ENCODE data around the gene RND2.

RND2 gene

DNA sequence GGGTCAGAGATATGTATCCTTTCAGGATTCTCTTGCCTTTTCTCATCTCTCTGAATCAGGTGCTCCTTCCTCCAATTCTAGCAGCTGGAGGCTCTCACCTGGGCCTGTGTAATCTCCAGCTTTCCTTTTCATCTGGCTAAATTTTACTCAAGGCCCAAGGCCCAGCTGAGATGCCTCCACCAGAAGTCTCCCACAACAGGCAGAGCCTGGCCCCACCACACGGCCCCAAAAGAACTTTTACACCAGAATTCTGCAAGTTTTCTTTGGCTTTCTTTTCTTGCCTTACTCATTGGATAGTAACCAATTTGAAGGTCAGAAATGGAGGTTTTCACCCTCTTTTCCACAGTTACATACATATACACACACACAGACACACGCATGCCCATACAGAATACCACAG lies 14.6 kb downstream of the RND2 start:
- Histone ChIP-seq H3K27me3 (ENCODE audit: insufficient read depth, low read length, poor library complexity) (no peaks in the 10 kb centered on the region), H3K9ac (ENCODE audit: low read depth, low read length) (no peak overlapping the region), H3K4me2 (ENCODE audit: insufficient read depth, low read length) (no peak overlapping the region), H3K27ac (ENCODE audit: low read length) (no peak overlapping the region), H3K4me1 (ENCODE audit: insufficient read depth, low read length) (no peaks in the 10 kb centered on the region), H4K20me1 (ENCODE audit: insufficient read depth, low read length) (no peaks in the 10 kb centered on the region), H3K36me3 (ENCODE audit: insufficient read depth, low read length) (peaks cover 17% of the 10 kb centered on the region), H2AFZ (ENCODE audit: low read depth, low read length) (no peak overlapping the region), H3K4me3 (ENCODE audit: low read depth in 1 of 2, low read length in 2 of 2) (no peak overlapping the region), H3K79me2 (ENCODE audit: insufficient read depth, low read length) (no peaks in the 10 kb centered on the region), H3K9me3 (ENCODE audit: insufficient read depth, low read length, severe bottlenecking) (no peaks in the 10 kb centered on the region)
- TF ChIP-seq, protein P1, sequence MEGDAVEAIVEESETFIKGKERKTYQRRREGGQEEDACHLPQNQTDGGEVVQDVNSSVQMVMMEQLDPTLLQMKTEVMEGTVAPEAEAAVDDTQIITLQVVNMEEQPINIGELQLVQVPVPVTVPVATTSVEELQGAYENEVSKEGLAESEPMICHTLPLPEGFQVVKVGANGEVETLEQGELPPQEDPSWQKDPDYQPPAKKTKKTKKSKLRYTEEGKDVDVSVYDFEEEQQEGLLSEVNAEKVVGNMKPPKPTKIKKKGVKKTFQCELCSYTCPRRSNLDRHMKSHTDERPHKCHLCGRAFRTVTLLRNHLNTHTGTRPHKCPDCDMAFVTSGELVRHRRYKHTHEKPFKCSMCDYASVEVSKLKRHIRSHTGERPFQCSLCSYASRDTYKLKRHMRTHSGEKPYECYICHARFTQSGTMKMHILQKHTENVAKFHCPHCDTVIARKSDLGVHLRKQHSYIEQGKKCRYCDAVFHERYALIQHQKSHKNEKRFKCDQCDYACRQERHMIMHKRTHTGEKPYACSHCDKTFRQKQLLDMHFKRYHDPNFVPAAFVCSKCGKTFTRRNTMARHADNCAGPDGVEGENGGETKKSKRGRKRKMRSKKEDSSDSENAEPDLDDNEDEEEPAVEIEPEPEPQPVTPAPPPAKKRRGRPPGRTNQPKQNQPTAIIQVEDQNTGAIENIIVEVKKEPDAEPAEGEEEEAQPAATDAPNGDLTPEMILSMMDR (IDR thresholded peaks at IDR 0.05; ENCODE audit: borderline replicate concordance, extremely low read depth, low read length, poor library complexity, severe bottlenecking), result no peak
- TF ChIP-seq EZH2 (IDR thresholded peaks at IDR 0.05; ENCODE audit: borderline replicate concordance, low read depth, low read length, severe bottlenecking), result no peak
- DNase-seq (no peak), ATAC-seq (ENCODE audit: insufficient read depth, low read depth) (no peak)

DNA sequence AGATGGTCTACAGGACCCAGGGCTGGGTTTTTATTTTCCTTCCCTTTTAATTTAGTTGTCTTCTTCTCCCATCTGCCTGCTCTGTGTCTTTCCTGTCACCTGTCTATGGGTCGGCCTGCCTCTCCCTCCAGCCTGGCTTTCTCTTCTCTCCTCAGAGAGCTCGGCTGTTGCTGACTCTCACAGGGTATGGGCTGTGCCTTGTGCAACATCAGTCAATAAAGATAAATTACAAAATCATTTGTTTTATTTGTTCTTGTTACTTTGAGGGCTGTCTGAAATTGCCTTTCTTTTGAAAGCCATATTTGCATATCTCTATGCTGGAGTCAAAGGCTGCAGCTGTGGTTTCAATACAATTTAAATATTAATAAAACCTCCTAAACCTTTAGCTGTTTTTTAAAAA lies 15.6 kb downstream of the RND2 start:
- Histone ChIP-seq H3K27me3 (ENCODE audit: insufficient read depth, low read length, poor library complexity) (no peaks in the 10 kb centered on the region), H3K27ac (ENCODE audit: low read length) (no peak overlapping the region), H4K20me1 (ENCODE audit: insufficient read depth, low read length) (no peaks in the 10 kb centered on the region), H3K4me1 (ENCODE audit: insufficient read depth, low read length) (no peaks in the 10 kb centered on the region), H3K9me3 (ENCODE audit: insufficient read depth, low read length, severe bottlenecking) (no peaks in the 10 kb centered on the region), H2AFZ (ENCODE audit: low read depth, low read length) (no peak overlapping the region), H3K4me2 (ENCODE audit: insufficient read depth, low read length) (no peak overlapping the region), H3K79me2 (ENCODE audit: insufficient read depth, low read length) (no peaks in the 10 kb centered on the region), H3K36me3 (ENCODE audit: insufficient read depth, low read length) (peaks cover 25% of the 10 kb centered on the region), H3K4me3 (ENCODE audit: low read depth in 1 of 2, low read length in 2 of 2) (no peak overlapping the region), H3K9ac (ENCODE audit: low read depth, low read length) (no peak overlapping the region)
- ATAC-seq (ENCODE audit: insufficient read depth, low read depth) (no peak), DNase-seq (no peak)
- TF ChIP-seq EZH2 (IDR thresholded peaks at IDR 0.05; ENCODE audit: borderline replicate concordance, low read depth, low read length, severe bottlenecking), result no peak
- TF ChIP-seq, protein P1 (IDR thresholded peaks at IDR 0.05; ENCODE audit: borderline replicate concordance, extremely low read depth, low read length, poor library complexity, severe bottlenecking), result no peak

DNA sequence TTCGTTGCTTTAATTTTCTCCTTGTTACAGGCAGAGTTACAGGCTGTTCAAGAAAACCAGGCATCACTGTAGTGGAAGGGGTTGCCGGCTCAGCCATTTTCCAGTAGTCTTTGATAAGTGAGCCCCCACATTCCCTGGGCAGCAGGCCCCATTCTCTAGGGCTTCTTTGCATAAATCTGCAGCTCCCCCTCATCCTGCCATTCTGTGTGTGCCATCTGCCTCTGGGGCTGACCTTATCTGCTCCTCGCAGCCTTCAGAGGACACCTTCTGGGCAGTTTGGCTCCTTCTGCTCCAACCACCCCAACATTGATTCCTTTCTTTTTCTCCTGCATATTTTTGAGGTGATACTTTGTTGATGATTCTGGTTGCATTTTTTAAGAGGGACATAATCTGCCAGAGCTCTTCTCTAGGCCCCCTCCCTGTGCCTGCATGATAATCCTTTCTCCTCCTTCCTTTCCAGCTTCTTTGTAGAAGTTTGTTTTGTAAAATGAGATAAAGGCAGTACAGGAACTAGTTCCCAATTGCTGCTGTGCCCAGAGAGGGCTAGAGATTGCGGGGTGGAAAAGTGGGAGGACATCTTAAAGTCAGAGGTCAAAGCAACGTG lies 17.1 kb downstream of the RND2 start:
- no peak overlapping the region for H3K9ac ChIP-seq (ENCODE audit: low read depth, low read length)
- no peak overlapping the region for H2AFZ ChIP-seq (ENCODE audit: low read depth, low read length)
- no peak overlapping the region for H3K27ac ChIP-seq (ENCODE audit: low read length)
- DNase-seq (no peak), ATAC-seq (ENCODE audit: insufficient read depth, low read depth) (no peak)
- no peaks in the 10 kb centered on the region for H3K27me3 ChIP-seq (ENCODE audit: insufficient read depth, low read length, poor library complexity)
- no peaks in the 10 kb centered on the region for H4K20me1 ChIP-seq (ENCODE audit: insufficient read depth, low read length)
- H3K4me2 ChIP-seq (ENCODE audit: insufficient read depth, low read length), result no peak overlapping the region
- TF ChIP-seq, protein P1 (IDR thresholded peaks at IDR 0.05; ENCODE audit: borderline replicate concordance, extremely low read depth, low read length, poor library complexity, severe bottlenecking), result no peak
- TF ChIP-seq EZH2 (IDR thresholded peaks at IDR 0.05; ENCODE audit: borderline replicate concordance, low read depth, low read length, severe bottlenecking), result no peak
- H3K4me1 ChIP-seq (ENCODE audit: insufficient read depth, low read length), result no peaks in the 10 kb centered on the region
- H3K79me2 ChIP-seq (ENCODE audit: insufficient read depth, low read length), result no peaks in the 10 kb centered on the region
- no peak overlapping the region for H3K4me3 ChIP-seq (ENCODE audit: low read depth in 1 of 2, low read length in 2 of 2)
- peaks cover 35% of the 10 kb centered on the region for H3K36me3 ChIP-seq (ENCODE audit: insufficient read depth, low read length)
- no peaks in the 10 kb centered on the region for H3K9me3 ChIP-seq (ENCODE audit: insufficient read depth, low read length, severe bottlenecking)

All from DND-41 (cell line).